Dermis microvascular lymphatic vessel endothelial cell (primary cell): ENCODE results near the gene RAD18. TPM values are rescaled to one million over a fixed set of nuclear protein-coding genes. Genes with fewer than 3 reads are reported as not detected.

Experiments used
- DNase-seq, 2 donors: peaks; one replicate each; pipeline versions ENCODE4 v3.0.0 to v3.0.0-alpha.2; 2010; ENCODE audit warnings: low read depth in 2 of 2
- total RNA-seq: library from RNA; depleted of rRNA; stranded (reverse); fragments of >200 nt; gene quantifications from 2 replicates; pipeline ENCODE4 v1.2.1, GENCODE V29; 2014

The RAD18 gene
- total RNA-seq, 1 donor from 2014 or later, result 7.6 TPM

DNA sequence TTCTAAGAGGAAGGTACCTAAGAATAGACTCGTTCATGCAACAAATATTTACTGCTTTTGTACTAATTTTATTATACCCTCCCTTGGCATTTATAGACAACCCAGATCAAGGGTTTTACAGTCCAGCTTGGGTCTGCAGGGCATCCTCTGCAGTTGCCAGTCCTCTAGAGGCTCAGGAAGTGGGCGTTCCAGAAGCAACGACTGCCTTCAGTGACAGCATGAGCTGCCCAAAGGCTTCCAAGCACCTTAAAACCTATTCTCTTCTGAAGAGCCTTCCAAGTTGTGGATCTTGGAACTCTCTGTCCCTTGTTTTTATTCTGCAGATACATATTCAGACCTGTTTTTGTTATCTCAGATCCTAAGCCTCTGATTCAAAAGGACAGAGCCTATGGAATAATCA is 95.6 kb downstream of the RAD18 start:
- DNase-seq, result no peak

DNA sequence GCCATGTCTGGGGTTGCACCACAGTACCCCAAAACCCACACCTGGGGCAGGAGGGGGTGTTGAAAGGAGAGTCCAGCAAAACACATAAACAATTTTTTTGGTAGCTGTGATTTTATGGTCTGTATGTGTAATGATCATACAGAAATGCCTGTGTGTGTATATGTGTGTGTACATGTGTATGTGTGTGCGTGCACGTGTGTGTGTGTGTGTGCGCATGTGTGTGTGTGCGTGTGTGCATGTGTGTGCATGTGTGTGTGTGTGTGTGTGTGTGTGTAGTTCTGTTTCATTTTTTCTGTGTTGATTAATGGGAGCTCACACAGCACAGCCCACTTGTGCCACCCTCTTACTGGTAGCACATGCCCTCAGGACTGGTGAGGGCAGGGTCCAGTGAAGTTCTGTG is 97.6 kb downstream of the RAD18 start:
- DNase-seq, result no peak

DNA sequence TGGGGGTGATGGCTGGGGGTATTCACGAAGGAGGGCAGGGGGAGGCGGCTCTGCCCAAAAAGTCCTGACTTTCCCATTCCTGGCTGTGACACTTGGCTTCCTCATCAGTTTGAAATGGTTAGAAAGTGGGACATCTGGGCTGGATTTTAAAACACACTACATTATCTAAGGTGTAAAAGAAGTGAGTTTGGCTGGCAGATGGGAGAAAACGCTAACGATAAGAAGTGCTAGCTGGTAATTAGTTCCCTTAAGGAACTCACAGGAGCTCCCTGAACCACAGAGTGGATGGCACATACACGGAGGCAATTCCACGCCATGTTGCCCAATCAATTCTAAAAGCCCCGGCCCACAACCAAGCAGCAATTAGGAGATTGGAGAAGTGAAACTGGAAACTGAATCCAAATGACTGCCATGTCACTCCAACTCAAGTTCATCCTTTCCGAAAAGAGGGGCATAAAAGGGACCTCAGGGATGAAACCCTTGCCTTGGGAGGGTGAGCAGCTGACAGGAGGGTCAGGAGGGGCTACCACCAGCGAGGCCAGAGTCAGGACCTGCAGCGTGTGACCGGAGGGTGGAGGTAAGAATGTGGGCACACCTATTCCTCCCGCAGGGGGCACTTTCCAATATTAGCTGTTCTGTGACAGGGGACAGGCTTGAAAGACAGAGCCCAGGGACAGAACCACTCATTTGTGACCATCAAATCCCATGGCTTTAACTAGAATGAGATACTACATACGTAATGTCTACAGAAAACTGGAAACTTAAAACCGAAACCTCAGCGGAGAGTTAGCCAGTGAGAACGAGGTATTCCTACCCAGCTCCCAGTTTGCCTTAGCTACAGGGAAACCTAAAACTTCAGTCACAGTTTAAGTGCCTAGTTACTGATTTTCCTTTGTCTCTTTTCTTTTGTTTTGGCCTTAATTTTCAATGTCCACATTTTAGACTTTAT is 98.6 kb downstream of the RAD18 start:
- DNase-seq, result no peak

DNA sequence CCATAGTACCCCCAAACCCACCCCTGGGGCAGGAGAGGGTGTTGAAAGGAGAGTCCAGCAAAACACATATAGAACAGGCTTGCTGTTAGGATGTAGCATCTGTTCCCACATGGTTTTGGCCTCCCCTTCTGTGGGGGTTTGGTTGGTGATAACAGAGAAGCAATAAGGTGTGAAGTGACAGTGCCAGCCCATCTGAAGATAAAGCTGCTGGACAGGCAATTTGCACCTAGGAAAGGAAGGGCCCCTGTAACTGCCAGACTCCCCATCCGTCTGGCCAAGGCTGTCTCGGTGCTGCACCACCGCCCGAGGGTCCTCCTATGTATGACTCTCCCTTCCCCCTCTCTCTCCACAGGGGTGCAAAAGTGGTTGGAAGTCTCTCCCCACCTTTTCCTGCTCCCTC is 99.4 kb downstream of the RAD18 start:
- DNase-seq, result no peak

DNA sequence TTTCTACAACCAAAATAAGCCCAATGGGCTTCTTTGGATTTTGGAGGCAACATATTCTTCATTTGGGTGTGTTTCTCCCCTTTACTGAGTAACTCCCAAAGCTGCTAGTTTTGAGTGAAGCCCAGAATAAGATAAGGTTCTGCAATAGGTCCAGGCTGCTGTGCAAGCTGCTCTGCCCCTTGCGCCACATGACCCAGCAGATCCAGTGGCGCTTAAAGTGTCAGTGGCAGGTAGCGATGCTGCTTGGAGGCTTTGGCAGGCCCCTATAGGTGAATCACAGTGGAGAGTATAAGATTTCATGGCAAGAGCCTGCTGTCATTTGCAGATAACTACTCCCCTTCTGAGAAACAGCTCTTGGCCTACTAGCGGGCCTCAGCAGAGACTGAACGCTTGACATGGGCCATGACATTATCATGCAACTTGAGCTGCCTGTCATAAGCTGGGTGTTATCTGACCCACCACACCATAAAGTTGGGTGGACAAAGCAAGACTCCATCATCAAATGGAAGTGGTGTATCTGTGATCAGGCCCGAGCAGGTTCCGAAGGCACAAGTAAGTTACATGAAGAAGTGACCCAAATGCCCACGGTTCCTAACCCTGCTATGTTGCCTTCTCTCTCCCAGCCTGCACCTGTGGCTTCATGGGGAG is 105.4 kb downstream of the RAD18 start:
- no peak for DNase-seq

DNA sequence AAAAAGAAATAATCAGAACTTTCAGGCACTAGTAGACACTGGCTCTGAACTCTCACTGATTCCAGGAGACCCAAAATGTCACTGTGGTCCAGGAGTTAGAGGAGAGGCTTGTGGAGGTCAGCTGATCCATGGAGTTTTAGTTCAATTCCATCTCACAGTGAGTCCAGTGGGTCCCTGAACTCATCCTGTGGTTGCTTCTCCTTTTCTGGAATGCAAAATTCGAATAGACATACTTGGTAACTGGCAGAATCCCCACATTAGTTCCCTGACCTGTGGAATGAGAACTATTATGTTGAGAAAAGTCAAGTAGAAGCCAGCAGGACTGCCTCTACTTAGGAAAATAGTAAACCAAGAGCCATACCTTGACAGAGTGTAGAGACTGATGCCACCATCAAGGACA is 106.6 kb downstream of the RAD18 start:
- no peak for DNase-seq

DNA sequence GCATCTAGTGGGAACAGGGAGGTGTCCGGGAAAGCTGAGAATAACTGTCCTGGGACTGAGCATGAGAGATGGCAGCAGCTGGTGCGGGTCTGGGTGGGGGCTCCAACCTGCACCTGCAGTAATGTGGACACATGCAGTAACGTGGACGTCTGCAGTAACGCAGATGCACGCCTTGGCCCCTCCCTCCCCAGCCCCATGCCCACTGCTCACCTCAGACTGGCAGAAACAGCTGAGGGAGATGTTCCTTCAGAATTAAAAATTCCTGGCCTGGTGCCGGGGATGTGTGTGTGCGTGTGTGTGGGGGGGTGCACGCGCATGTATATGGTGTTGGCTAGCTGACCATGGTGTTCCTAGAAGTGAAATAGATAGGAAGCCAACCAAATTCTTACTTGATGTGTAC is 107.2 kb downstream of the RAD18 start:
- no peak for DNase-seq

DNA sequence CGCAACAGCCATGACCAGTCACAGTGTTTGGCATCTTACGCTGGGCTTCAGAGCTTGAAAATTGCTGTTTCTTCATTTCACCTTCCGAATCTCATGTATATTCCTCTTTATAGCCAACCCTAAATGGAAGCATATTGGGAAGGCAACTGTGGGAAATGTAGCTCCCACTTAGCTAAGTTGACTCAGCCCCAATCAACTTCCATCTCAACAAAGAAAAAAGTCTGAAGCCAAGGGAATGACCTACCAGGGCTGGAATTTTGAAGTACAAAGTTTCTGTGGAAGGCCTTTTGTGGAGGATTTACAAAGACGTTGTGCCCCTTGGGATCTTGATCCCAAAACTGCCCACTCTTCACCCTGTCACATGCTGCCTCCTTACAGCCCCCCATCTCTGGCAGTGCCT is 108.6 kb downstream of the RAD18 start:
- DNase-seq, result no peak

DNA sequence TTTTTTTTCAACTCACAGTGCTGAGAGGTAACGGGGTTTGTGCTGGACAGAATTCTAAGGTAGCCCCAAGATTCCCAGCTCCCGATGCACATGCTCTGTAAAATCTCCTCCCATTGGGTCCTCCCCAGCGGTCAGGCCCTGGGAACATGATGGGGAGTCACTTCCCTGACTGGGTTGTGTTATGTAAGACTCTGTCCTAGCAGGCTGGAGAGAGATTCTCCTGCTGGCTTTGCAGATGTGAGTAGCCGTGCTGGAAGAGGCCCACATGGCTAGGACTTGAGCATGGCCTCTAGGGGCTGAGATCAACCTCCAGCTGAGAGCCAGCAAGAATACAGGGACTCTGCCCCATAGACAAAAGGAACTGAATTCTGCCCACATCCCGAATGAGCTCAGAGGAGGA is 110.2 kb downstream of the RAD18 start:
- DNase-seq, result no peak

DNA sequence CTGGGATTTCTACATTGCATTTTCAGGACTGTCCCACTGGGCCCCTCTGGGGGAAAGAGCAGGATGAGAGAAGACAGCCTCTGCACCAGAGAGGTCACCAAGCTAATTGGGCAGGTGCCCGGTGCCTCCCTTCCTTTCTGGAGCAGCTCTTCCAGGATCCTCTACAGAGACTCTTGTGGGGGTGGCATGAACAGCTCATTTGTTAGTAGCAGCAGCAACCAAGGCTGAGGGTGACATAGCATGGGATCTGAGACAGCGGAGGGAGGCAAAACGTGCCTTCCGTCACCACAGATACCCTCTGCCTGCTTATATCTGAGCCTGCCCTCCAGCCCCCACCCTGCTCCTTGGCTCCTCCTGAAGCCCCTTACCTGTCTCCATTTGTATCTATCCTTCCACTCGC is 110.8 kb downstream of the RAD18 start:
- no peak for DNase-seq

DNA sequence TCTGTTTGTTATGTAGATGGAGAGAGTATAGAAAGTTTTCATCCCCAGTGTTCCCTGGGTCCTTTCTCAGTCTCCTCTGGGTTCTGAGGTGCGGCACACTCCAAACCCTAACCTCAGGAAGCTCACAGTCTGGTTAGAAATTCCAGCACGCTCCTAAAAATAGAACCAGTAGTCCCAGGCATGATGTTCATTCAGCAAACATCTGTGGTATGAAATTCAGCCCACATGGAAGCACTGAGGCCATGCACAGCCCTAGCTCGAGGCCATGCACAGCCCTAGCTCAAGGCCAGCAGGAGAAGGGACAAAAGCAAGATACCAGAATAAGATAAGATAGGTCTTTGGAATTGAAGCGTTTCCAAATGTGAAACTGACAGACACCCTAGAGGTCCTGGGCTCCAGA is 111.6 kb downstream of the RAD18 start:
- no peak for DNase-seq

DNA sequence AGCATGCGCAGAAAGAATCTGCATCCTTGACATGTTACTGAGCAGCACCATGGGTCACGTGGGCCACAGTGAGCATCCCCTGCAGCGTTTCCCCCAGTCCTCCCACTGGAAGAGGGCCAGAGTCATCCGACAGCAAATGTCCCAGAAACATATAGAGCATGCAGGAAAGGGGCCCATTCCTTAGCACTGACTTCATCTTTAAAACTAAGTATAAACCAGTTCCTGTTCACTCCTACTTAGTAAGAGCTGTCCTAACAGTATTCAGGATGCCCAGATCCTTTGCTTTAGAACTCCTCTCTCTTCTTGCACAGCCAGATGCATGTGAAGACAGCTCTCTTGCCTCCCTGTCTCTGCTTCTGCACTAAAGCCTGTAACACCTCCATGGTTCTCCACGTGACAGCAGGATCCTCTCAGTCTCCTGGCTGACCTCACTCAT is 114.6 kb downstream of the RAD18 start:
- peak in 1 of 2 donors; percentile 59 for DNase-seq

DNA sequence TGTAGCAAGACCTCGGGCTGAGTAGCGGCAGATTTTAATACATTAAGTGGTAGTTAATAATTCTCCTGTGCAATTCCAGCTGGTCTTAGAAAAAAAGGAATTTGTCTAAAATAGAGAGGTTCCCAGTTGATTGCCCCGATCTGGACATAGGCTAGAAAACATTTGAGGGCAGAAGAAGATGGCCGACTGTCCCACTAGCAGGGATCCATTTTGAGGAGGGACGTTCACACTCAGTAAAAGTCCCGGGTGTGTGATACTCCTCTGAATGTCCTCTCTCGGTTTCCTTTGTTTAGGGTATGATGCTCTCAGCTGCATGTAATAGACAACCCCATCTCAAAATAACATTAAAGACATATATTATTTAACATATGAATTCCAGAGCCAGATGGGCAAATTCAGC is 116.0 kb downstream of the RAD18 start:
- DNase-seq, result no peak

DNA sequence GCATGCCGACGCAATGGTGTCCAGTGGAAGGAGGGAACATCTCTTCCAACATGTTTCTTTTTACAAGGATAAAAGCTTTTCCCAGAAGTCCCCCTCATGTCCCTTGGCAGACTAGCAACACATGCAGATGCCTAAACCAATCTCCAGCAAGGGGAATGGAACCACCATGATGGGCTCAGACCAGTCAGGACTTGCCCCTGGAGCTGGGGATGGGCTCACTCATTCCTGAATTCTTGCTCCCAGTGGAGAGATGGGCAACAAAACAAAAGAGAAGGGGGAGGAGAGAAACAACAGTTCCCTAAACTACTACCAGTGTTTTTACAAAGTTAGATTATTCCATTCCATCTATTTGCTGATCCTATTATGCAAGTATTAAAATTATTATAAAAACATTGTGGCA is 117.1 kb downstream of the RAD18 start:
- DNase-seq, result no peak

DNA sequence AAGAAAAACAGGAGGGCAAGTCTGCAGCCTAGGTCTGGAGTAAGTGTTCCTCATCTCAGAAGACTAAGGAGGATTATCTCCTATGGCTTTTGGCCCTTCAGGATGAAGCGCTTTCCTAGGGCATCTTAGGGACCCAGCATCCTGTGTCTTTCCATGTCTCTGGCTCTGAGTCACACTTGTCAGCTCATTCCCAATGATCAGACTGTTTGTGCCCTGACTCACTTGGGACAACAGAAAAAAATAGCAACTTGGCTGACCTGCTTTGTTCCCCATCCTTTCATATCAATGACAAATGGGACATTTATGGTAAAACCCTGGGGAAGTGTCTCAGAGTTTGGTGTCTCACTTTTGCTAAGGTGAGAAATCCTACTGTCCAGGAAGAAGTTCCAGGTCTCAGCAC is 117.6 kb downstream of the RAD18 start:
- peak in 1 of 2 donors; percentile 37 for DNase-seq

DNA sequence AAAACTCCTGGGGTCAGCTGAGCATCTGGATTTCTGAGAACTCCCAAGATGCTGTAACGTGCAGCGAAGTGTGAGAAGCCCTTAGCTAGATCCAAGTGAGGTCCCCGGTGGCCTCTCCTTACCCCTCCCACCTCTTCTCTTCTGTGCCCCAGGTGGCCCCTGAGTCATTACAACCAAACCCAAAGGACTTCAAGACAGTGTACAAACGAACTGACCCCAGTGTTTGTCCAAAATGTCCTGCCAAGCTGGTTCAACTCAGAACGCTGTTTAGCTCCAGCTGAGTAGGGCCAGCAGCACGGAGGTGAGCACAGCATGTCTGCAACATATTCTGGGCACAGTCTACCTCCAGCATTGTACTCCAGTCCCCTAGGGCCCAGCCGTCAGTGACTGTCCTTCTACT is 119.9 kb downstream of the RAD18 start:
- DNase-seq, result no peak

DNA sequence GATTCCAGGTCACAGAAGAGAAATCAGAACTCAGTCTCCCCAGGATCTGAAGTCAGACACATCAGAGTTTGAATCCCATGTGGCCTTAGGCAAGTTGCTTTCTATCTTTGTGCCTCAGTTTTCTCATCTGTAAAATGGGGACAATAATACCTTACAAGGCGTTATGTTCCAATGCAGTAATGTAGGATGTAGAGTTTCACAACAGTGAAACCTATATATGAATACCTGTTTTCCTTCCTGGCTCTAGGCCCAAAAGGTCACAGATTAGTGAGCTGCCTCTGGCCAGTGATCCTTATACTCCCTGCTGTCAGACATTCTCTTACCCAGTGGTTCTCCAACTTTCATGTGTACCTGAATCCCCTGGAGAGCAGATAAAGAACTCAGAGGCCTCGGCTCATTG is 121.0 kb downstream of the RAD18 start:
- DNase-seq, result no peak

DNA sequence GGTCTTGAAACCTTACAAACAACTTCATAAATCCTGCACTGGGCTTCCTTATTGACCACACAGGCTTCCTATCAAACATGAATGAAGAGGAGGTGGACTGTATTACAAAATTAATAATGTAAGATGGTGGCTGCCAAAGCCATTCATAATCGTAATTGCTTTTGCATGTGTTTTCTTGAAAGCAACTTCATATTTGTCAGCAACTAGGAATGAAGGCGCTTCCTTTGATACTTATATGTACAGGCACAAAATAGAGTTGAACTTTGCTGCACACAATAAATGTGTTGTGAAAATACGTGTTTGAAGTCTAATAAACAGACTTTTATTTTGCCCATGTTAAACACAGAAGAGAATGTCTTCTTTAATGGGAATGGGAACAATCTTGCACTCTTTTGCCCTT is 121.8 kb downstream of the RAD18 start:
- DNase-seq, result no peak

DNA sequence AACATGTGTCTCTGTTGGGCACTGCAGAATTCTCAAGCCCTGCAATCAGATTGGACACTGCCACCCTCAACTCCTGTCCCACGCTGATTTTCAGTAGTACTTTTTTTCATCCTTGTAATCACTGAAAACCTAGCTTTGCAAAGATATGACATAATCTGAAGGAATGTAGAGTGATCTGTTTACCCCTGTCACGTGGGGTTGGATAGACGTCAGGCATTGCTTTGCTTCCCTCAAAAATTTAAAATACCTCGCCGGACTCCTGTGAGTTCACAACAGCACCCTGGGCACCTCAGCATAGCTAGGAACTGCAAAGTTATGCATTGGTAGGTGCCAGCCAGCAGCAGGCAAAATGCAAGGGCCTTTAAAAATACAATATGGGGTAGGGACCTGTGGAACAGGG is 122.7 kb downstream of the RAD18 start:
- no peak for DNase-seq

DNA sequence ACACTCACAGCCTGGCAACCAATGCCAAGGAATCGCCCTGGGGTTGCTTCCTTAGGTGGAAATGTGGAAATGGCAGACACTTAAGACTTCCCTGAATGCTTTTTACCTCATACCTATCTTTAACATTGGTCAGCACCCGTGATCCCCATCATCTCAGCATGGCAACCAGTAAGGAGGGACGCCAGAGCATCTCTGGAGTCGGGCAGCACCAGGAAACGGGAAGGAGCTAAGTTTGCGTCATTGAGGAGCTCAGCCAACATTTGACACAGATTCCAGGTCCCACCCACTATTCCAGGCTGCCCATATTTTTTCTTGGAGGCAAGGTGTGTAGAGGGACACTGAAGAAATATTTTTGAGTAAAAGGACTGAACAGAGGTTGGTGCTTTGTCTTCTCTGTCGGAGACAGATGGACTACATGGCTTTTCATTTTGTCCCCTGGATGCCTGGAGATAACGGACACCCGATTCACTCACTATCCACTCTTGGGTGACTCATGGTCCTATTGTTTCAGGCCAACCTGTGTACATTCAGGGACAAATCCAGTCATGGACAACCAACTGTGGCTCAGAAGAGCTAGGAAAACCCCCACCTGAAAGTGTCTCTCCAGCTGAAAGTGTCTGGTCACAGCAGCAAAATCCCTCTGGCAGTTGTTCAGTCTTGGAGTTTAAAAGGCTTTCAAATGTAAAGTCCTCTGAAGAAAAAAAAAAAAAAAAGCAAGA is 123.5 kb downstream of the RAD18 start:
- DNase-seq, result peak; percentile 53 to 55

DNA sequence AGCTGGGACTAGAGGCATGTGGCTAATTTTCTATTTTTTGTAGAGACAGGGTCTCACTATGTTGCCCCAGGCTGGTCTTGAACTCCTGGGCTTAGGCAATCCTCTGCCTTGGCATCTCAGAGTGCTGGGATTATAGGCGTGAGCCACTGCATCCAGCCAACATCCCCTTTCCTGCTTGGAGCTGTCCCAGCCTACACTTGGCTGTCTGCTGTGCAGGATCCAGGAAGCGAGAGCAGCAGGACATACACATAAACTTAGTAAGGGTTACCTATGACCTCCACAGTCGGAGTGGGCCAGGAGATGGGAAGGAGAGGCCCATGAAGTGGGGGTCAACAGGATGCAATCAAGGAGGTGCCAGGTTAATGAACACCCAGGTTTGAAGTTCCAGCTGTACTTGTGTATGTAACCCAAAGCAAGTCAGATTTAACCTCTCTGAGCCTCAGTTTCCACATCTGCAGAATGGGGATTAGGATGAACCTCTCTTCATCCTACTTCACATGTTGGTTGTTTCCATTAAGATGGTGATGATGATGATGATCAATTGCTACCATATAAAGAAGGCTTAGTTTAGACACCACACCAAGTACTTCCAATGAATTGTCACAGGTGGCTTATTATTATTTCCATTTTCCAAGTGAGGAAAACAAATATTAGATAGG is 124.4 kb downstream of the RAD18 start:
- DNase-seq, result peak; percentile 10 to 18

DNA sequence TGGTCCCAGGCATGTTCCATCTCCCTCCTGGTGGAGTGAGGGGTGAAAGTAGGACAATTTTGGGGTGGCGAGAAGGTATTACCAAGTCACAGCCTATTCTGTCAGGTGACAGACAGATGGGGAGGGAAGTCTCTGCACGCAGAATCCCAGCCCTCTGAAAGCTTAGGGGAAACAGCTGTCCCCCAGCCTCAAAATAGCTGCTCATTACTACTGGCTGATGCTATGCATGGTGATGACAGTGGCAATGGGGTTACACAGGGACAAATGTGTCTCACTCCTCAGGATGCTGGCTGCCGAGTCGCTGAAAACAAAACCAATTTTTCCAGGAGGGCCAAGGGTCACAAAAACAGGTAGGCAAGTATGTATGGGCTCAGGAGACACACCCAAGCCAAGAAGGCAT is 125.0 kb downstream of the RAD18 start:
- DNase-seq, result no peak
